ENCODE data around the gene MED29. TPM values are rescaled to one million over a fixed set of nuclear protein-coding genes. Genes with fewer than 3 reads are reported as not detected.

The MED29 gene
- total RNA-seq, 1 donor from 2014 or later, result 27.0 TPM

GRCh38 chr19:39362682-39363657 lies 28.2 kb upstream of the MED29 start:
- Histone ChIP-seq H3K27ac (ENCODE audit: low read depth, low read length) (peak overlapping the region; percentile 45), H3K4me2 (ENCODE audit: low read length) (peak overlapping the region; percentile 65), H3K9me3 (ENCODE audit: insufficient read depth, low read depth, low read length) (no peaks in the 10 kb centered on the region), H4K20me1 (ENCODE audit: insufficient read depth, low read length) (peaks cover 15% of the 10 kb centered on the region), H3K4me3 (ENCODE audit: insufficient read depth, low read depth, low read length) (no peak overlapping the region), H3K4me1 (ENCODE audit: insufficient read depth, low read length) (peaks cover 26% of the 10 kb centered on the region), H2AFZ (ENCODE audit: low read depth, low read length) (no peak overlapping the region), H3K9ac (ENCODE audit: low read length) (peak overlapping the region; percentile 49), H3K79me2 (ENCODE audit: insufficient read depth, low read length) (peaks cover 12% of the 10 kb centered on the region), H3K27me3 (ENCODE audit: insufficient read depth, low read length) (no peaks in the 10 kb centered on the region), H3K36me3 (ENCODE audit: insufficient read depth, low read length) (peaks cover 34% of the 10 kb centered on the region)
- Mint-ChIP-seq H3K9me3 (ENCODE audit: unreplicated experiment) (no peaks in the 10 kb centered on the region), H3K27ac (ENCODE audit: unreplicated experiment) (peak overlapping the region; percentile 79), H3K27me3 (ENCODE audit: low read depth, unreplicated experiment) (no peaks in the 10 kb centered on the region), H3K36me3 (ENCODE audit: low read depth, unreplicated experiment) (peaks cover 20% of the 10 kb centered on the region), H3K4me3 (ENCODE audit: unreplicated experiment) (peak overlapping the region; percentile 31), H3K4me1 (ENCODE audit: low read depth, unreplicated experiment) (peaks cover 21% of the 10 kb centered on the region)
- peak; percentile 62 for FAIRE-seq
- no peak for TF ChIP-seq EZH2 (IDR thresholded peaks at IDR 0.05; ENCODE audit: insufficient read depth, low read length)
- TF ChIP-seq, protein P1, sequence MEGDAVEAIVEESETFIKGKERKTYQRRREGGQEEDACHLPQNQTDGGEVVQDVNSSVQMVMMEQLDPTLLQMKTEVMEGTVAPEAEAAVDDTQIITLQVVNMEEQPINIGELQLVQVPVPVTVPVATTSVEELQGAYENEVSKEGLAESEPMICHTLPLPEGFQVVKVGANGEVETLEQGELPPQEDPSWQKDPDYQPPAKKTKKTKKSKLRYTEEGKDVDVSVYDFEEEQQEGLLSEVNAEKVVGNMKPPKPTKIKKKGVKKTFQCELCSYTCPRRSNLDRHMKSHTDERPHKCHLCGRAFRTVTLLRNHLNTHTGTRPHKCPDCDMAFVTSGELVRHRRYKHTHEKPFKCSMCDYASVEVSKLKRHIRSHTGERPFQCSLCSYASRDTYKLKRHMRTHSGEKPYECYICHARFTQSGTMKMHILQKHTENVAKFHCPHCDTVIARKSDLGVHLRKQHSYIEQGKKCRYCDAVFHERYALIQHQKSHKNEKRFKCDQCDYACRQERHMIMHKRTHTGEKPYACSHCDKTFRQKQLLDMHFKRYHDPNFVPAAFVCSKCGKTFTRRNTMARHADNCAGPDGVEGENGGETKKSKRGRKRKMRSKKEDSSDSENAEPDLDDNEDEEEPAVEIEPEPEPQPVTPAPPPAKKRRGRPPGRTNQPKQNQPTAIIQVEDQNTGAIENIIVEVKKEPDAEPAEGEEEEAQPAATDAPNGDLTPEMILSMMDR (IDR thresholded peaks at IDR 0.05; ENCODE audit: insufficient read depth, low read depth, low read length), result no peak
- peak; percentile 69 for DNase-seq (ENCODE audit: low read depth)

DNA sequence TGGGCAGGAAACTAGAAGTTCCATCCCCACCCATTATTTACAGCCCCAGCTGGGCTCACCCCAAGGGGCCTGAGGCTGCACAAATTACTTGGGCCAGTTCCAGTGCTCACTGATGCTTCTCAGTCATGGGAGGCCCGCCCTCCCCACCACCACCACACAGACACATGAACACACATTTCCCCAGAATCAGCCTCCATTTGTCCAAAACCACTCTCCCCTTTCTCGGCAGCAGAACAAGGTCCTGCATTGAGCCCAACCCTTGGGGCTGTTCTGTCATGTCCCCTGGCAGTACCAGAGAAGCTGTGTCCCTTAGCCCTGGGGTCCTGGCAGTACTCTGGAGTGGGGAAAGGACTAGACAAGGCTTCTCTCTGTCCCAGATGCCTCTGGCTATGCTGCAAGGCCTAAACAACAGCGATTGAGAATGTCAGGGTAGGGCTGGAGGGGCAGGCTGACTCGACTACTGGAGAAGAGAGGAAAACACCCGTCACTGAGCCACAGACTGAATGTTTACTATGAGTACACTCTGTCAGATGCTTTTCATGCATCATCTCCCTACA lies 27.2 kb upstream of the MED29 start:
- H3K9me3 ChIP-seq (ENCODE audit: insufficient read depth, low read depth, low read length), result no peaks in the 10 kb centered on the region
- DNase-seq (ENCODE audit: low read depth) (no peak), FAIRE-seq (no peak)
- Mint-ChIP-seq H3K4me1 (ENCODE audit: low read depth, unreplicated experiment) (peaks cover 21% of the 10 kb centered on the region), H3K4me3 (ENCODE audit: unreplicated experiment) (peak overlapping the region; percentile 27), H3K27ac (ENCODE audit: unreplicated experiment) (no peak overlapping the region), H3K36me3 (ENCODE audit: low read depth, unreplicated experiment) (peaks cover 26% of the 10 kb centered on the region), H3K9me3 (ENCODE audit: unreplicated experiment) (no peaks in the 10 kb centered on the region), H3K27me3 (ENCODE audit: low read depth, unreplicated experiment) (no peaks in the 10 kb centered on the region)
- peaks cover 28% of the 10 kb centered on the region for H3K36me3 ChIP-seq (ENCODE audit: insufficient read depth, low read length)
- H3K4me1 ChIP-seq (ENCODE audit: insufficient read depth, low read length), result peaks cover 26% of the 10 kb centered on the region
- peaks cover 24% of the 10 kb centered on the region for H4K20me1 ChIP-seq (ENCODE audit: insufficient read depth, low read length)
- H3K27ac ChIP-seq (ENCODE audit: low read depth, low read length), result peak overlapping the region; percentile 33
- H3K4me3 ChIP-seq (ENCODE audit: insufficient read depth, low read depth, low read length), result no peak overlapping the region
- TF ChIP-seq, protein P1 (IDR thresholded peaks at IDR 0.05; ENCODE audit: insufficient read depth, low read depth, low read length), result no peak
- no peak for TF ChIP-seq EZH2 (IDR thresholded peaks at IDR 0.05; ENCODE audit: insufficient read depth, low read length)
- no peak overlapping the region for H3K4me2 ChIP-seq (ENCODE audit: low read length)
- no peaks in the 10 kb centered on the region for H3K27me3 ChIP-seq (ENCODE audit: insufficient read depth, low read length)
- no peak overlapping the region for H2AFZ ChIP-seq (ENCODE audit: low read depth, low read length)
- peak overlapping the region; percentile 31 for H3K9ac ChIP-seq (ENCODE audit: low read length)
- peaks cover 9% of the 10 kb centered on the region for H3K79me2 ChIP-seq (ENCODE audit: insufficient read depth, low read length)
